GM23338 (cell line): ENCODE data around the gene INPP4A. TPM values are rescaled to one million over a fixed set of nuclear protein-coding genes. Genes with fewer than 3 reads are reported as not detected.

Experiments used
- ATAC-seq: fragments of 200-7000 bp; cut with Tn5 transposase; 3 replicates; pipeline ENCODE4 v1.9.1; 2020
- DNase-seq: peaks from one replicate; pipeline ENCODE4 v3.0.0-alpha.2; 2015; ENCODE audit warnings: low spot score
- H2AFZ ChIP-seq: fragments of 200-600 bp; sonication (generic); 2 replicates; pipeline ENCODE4 v1.8.0; 2016; ENCODE audit warnings: antibody characterized with exemption, mild to moderate bottlenecking, moderate library complexity
- H3F3A ChIP-seq: fragments of 200-600 bp; sonication (generic); replicated peaks from 2 replicates; pipeline ENCODE4 v1.8.0; 2017; ENCODE audit warnings: antibody characterized with exemption, mixed run types, low read depth
- H3K27ac ChIP-seq: fragments of 200-600 bp; sonication (generic); 2 replicates; pipeline ENCODE4 v1.6.1; 2016; ENCODE audit warnings: low read depth
- H3K27me3 ChIP-seq: fragments of 200-600 bp; sonication (generic); 2 replicates; pipeline ENCODE4 v1.8.0; 2016; ENCODE audit warnings: mild to moderate bottlenecking, mixed run types, moderate library complexity; ENCODE audit not compliant: insufficient read depth
- H3K36me3 ChIP-seq: fragments of 200-600 bp; sonication (generic); 2 replicates; pipeline ENCODE4 v1.8.0; 2016; ENCODE audit warnings: mild to moderate bottlenecking; ENCODE audit not compliant: insufficient read depth
- H3K4me1 ChIP-seq: fragments of 200-600 bp; sonication (generic); 2 replicates; pipeline ENCODE4 v1.8.0; 2016; ENCODE audit warnings: mild to moderate bottlenecking, moderate library complexity; ENCODE audit not compliant: insufficient read depth
- H3K4me2 ChIP-seq: fragments of 200-600 bp; sonication (generic); 2 replicates; pipeline ENCODE4 v1.7.1; 2017; ENCODE audit warnings: mixed run types
- H3K4me3 ChIP-seq: fragments of 200-600 bp; sonication (generic); 2 replicates; pipeline ENCODE4 v1.6.1; 2016; ENCODE audit warnings: mixed run types
- H3K79me2 ChIP-seq: fragments of 200-600 bp; sonication (generic); replicated peaks from 2 replicates; pipeline ENCODE4 v1.8.0; 2017; ENCODE audit warnings: mild to moderate bottlenecking; ENCODE audit not compliant: insufficient read depth
- H3K9me2 ChIP-seq: fragments of 200-600 bp; sonication (generic); 2 replicates; pipeline ENCODE4 v1.8.0; 2017; ENCODE audit not compliant: insufficient read depth
- H4K20me1 ChIP-seq: fragments of 200-600 bp; sonication (generic); replicated peaks from 2 replicates; pipeline ENCODE4 v1.8.0; 2017; ENCODE audit warnings: mild to moderate bottlenecking; ENCODE audit not compliant: insufficient read depth
- H3K27ac Mint-ChIP-seq: 2 replicates; pipeline ENCODE4 v1.8.0; 2020; ENCODE audit warnings: inconsistent platforms, mild to moderate bottlenecking, moderate library complexity, mixed read lengths
- H3K27me3 Mint-ChIP-seq: 3 replicates; pipeline ENCODE4 v1.8.0; 2022; ENCODE audit warnings: low read depth, mild to moderate bottlenecking, moderate library complexity, mixed read lengths, inconsistent platforms; ENCODE audit not compliant: insufficient read depth, poor library complexity
- H3K36me3 Mint-ChIP-seq: 3 replicates; pipeline ENCODE4 v1.8.0; 2021; ENCODE audit warnings: low read depth, mild to moderate bottlenecking, inconsistent platforms, moderate library complexity, mixed read lengths
- H3K4me1 Mint-ChIP-seq: 3 replicates; pipeline ENCODE4 v1.8.0; 2020; ENCODE audit warnings: mild to moderate bottlenecking, inconsistent platforms, mixed read lengths
- H3K4me3 Mint-ChIP-seq: 3 replicates; pipeline ENCODE4 v1.8.0; 2021; ENCODE audit warnings: moderate library complexity, mild to moderate bottlenecking, inconsistent platforms, mixed read lengths
- H3K9me3 Mint-ChIP-seq: 3 replicates; pipeline ENCODE4 v1.8.0; 2020; ENCODE audit warnings: moderate library complexity, mild to moderate bottlenecking, inconsistent platforms, mixed read lengths
- CREB1 ChIP-seq: fragments of 250-450 bp; sonication (Bioruptor Pico); IDR thresholded peaks from 2 replicates; pipeline ENCODE4 v1.5.0; 2020; ENCODE audit warnings: low read depth, mild to moderate bottlenecking, moderate library complexity
- EZH2 ChIP-seq: fragments of 200-600 bp; sonication (generic); IDR thresholded peaks from one replicate; pipeline ENCODE4 v1.8.0; 2017; ENCODE audit warnings: antibody characterized with exemption, mild to moderate bottlenecking, low read depth; ENCODE audit not compliant: unreplicated experiment
- EZH2phosphoT487 ChIP-seq: fragments of 200-600 bp; sonication (generic); IDR thresholded peaks from one replicate; pipeline ENCODE4 v1.8.1; 2018; ENCODE audit warnings: antibody characterized with exemption; ENCODE audit not compliant: unreplicated experiment
- REST ChIP-seq: IDR thresholded peaks from one replicate; pipeline ENCODE4 v1.6.1; 2018; ENCODE audit warnings: antibody characterized with exemption; ENCODE audit not compliant: unreplicated experiment
- ZNF331 ChIP-seq: fragments of 250-450 bp; sonication (Bioruptor Pico); IDR thresholded peaks from 2 replicates; pipeline ENCODE4 v1.5.0; 2020; ENCODE audit warnings: low read depth, mild to moderate bottlenecking, moderate library complexity
- polyA plus RNA-seq: library from polyadenylated mRNA; unstranded; fragments of >200 nt; fragmentation: Nextera tagmentation; extraction: Ambion mirVana; gene quantifications from 2 replicates; pipeline ENCODE4 v1.2.1, GENCODE V29; 2016
- total RNA-seq: library from RNA; depleted of rRNA; stranded (reverse); fragments of >200 nt; shearing (Covaris generic); gene quantifications from 2 replicates; pipeline ENCODE4 v1.2.3, GENCODE V29; 2014
- TF ChIP-seq, protein P1 (sequence below), 2 experiments: fragments of 200-600 bp in 1 of 2; sonication (generic) in 1 of 2; conservative IDR thresholded peaks; 2 replicates each; pipeline versions ENCODE4 v1.5.1 to v1.6.1; 2016 to 2017; ENCODE audit warnings: antibody characterized with exemption in 2 of 2, low read depth in 2 of 2, mild to moderate bottlenecking in 2 of 2, moderate library complexity in 1 of 2

Gene INPP4A
- total and polyA plus RNA-seq, 2 experiments from 2014 or later: 8.5 to 36.9 TPM

- DNase-seq: no peak
- H3K27me3 Mint-ChIP-seq: peaks cover 3% of the 10 kb centered on the region
Measured at GRCh38 chr2:98404556-98405250, 40.0 kb upstream of the INPP4A start.

GRCh38 chr2:98405301-98405700, 39.4 kb upstream of the INPP4A start:
- no peaks in the 10 kb centered on the region for H4K20me1 ChIP-seq
- H3F3A ChIP-seq: no peaks in the 10 kb centered on the region
- H3K9me3 Mint-ChIP-seq: no peaks in the 10 kb centered on the region
- no peak overlapping the region for H3K4me2 ChIP-seq
- no peak overlapping the region for H3K27ac ChIP-seq
- peaks cover 8% of the 10 kb centered on the region; the same call in 2 of the 3 replicates for H3K4me1 Mint-ChIP-seq
- ATAC-seq (no peak), DNase-seq (no peak)
- H3K36me3 Mint-ChIP-seq: no peaks in the 10 kb centered on the region; the same call in 2 of the 3 replicates
- H3K27me3 Mint-ChIP-seq: peaks cover 3% of the 10 kb centered on the region
- no peaks in the 10 kb centered on the region for H3K79me2 ChIP-seq
- H3K4me1 ChIP-seq: peaks cover 8% of the 10 kb centered on the region; the same call in 1 of the 2 replicates
- no peak overlapping the region for H3K4me3 ChIP-seq
- H3K36me3 ChIP-seq: no peaks in the 10 kb centered on the region
- no peaks in the 10 kb centered on the region for H3K9me2 ChIP-seq
- no peak for TF ChIP-seq CREB1 (CRISPR knock-in tag)
- TF ChIP-seq, protein P1, sequence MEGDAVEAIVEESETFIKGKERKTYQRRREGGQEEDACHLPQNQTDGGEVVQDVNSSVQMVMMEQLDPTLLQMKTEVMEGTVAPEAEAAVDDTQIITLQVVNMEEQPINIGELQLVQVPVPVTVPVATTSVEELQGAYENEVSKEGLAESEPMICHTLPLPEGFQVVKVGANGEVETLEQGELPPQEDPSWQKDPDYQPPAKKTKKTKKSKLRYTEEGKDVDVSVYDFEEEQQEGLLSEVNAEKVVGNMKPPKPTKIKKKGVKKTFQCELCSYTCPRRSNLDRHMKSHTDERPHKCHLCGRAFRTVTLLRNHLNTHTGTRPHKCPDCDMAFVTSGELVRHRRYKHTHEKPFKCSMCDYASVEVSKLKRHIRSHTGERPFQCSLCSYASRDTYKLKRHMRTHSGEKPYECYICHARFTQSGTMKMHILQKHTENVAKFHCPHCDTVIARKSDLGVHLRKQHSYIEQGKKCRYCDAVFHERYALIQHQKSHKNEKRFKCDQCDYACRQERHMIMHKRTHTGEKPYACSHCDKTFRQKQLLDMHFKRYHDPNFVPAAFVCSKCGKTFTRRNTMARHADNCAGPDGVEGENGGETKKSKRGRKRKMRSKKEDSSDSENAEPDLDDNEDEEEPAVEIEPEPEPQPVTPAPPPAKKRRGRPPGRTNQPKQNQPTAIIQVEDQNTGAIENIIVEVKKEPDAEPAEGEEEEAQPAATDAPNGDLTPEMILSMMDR (conservative IDR thresholded peaks at IDR 0.05; ENCODE audit: low read depth in 2 of 2): peak in 1 of 2 experiments; percentile 16; a peak in 1 of 4 replicates
- no peaks in the 10 kb centered on the region for H3K27me3 ChIP-seq
- H2AFZ ChIP-seq: no peak overlapping the region
- no peak overlapping the region for H3K4me3 Mint-ChIP-seq
- H3K27ac Mint-ChIP-seq: no peak overlapping the region

More at GRCh38 chr2:98404556-98405250, 40.0 kb upstream of the INPP4A start:
- Histone ChIP-seq H3K27me3 (no peaks in the 10 kb centered on the region), H3K79me2 (no peaks in the 10 kb centered on the region), H2AFZ (no peak overlapping the region), H4K20me1 (no peaks in the 10 kb centered on the region), H3K4me1 (peaks cover 8% of the 10 kb centered on the region; the same call in 1 of the 2 replicates), H3K36me3 (no peaks in the 10 kb centered on the region), H3K27ac (no peak overlapping the region), H3F3A (no peaks in the 10 kb centered on the region), H3K9me2 (no peaks in the 10 kb centered on the region), H3K4me2 (no peak overlapping the region), H3K4me3 (no peak overlapping the region)
- H3K4me3 Mint-ChIP-seq: no peak overlapping the region
- no peak for ATAC-seq
- no peaks in the 10 kb centered on the region; the same call in 2 of the 3 replicates for H3K36me3 Mint-ChIP-seq
- H3K27ac Mint-ChIP-seq: no peak overlapping the region
- H3K4me1 Mint-ChIP-seq: peaks cover 8% of the 10 kb centered on the region; the same call in 2 of the 3 replicates
- TF ChIP-seq EZH2: no peak
- no peak for TF ChIP-seq EZH2phosphoT487
- TF ChIP-seq ZNF331 (CRISPR knock-in tag): no peak
- TF ChIP-seq REST: no peak
- H3K9me3 Mint-ChIP-seq: no peaks in the 10 kb centered on the region
